ENCODE data around the gene NUDCD3.

Gene NUDCD3

GRCh38 chr7:44469461-44470134, 20.9 kb downstream of the NUDCD3 start:
- TF ChIP-seq FOXP2 (optimal IDR thresholded peaks at IDR 0.05; ENCODE audit: control extremely low read depth, extremely low read length, insufficient read depth), result no peak
- TF ChIP-seq POLR2AphosphoS5 (IDR thresholded peaks at IDR 0.05; ENCODE audit: borderline replicate concordance, low read depth, low read length), result no peak
- TF ChIP-seq EZH2 (IDR thresholded peaks at IDR 0.05), result no peak
- Histone ChIP-seq H3K36me3 (ENCODE audit: insufficient read depth, low read length) (peaks cover 60% of the 10 kb centered on the region), H3K9me3 (ENCODE audit: low read depth, low read length) (no peaks in the 10 kb centered on the region), H3K27ac (no peak overlapping the region), H3K4me3 (no peak overlapping the region), H3K9ac (ENCODE audit: insufficient read length) (no peak overlapping the region)
- no peak for DNase-seq (ENCODE audit: low read depth, low spot score)

- no peak for TF ChIP-seq POLR2AphosphoS5 (IDR thresholded peaks at IDR 0.05; ENCODE audit: borderline replicate concordance, low read depth, low read length)
- TF ChIP-seq EZH2 (IDR thresholded peaks at IDR 0.05), result no peak
- no peak for TF ChIP-seq FOXP2 (optimal IDR thresholded peaks at IDR 0.05; ENCODE audit: control extremely low read depth, extremely low read length, insufficient read depth)
- Histone ChIP-seq H3K9me3 (ENCODE audit: low read depth, low read length) (no peaks in the 10 kb centered on the region), H3K36me3 (ENCODE audit: insufficient read depth, low read length) (peaks cover 59% of the 10 kb centered on the region)
These were observed 23.3 kb downstream of the NUDCD3 start for GRCh38 chr7:44467217-44467548.

GRCh38 chr7:44466300-44467216, 23.9 kb downstream of the NUDCD3 start:
- no peaks in the 10 kb centered on the region for H3K9me3 ChIP-seq (ENCODE audit: low read depth, low read length)
- H3K27ac ChIP-seq, result no peak overlapping the region
- TF ChIP-seq EZH2 (IDR thresholded peaks at IDR 0.05) (no peak), FOXP2 (optimal IDR thresholded peaks at IDR 0.05; ENCODE audit: control extremely low read depth, extremely low read length, insufficient read depth) (no peak), POLR2AphosphoS5 (IDR thresholded peaks at IDR 0.05; ENCODE audit: borderline replicate concordance, low read depth, low read length) (no peak)
- no peak overlapping the region for H3K9ac ChIP-seq (ENCODE audit: insufficient read length)
- no peak for DNase-seq (ENCODE audit: low read depth, low spot score)
- H3K4me3 ChIP-seq, result no peak overlapping the region
- H3K36me3 ChIP-seq (ENCODE audit: insufficient read depth, low read length), result peaks cover 58% of the 10 kb centered on the region

More at GRCh38 chr7:44467217-44467548, 23.3 kb downstream of the NUDCD3 start:
- no peak overlapping the region for H3K4me3 ChIP-seq
- no peak for DNase-seq (ENCODE audit: low read depth, low spot score)
- H3K9ac ChIP-seq (ENCODE audit: insufficient read length), result no peak overlapping the region
- no peak overlapping the region for H3K27ac ChIP-seq

GRCh38 chr7:44465490-44465889, 25.0 kb downstream of the NUDCD3 start:
- Histone ChIP-seq H3K9me3 (ENCODE audit: low read depth, low read length) (no peaks in the 10 kb centered on the region), H3K4me3 (no peak overlapping the region), H3K27ac (no peak overlapping the region), H3K9ac (ENCODE audit: insufficient read length) (no peak overlapping the region), H3K36me3 (ENCODE audit: insufficient read depth, low read length) (peaks cover 54% of the 10 kb centered on the region)
- TF ChIP-seq FOXP2 (optimal IDR thresholded peaks at IDR 0.05; ENCODE audit: control extremely low read depth, extremely low read length, insufficient read depth), result no peak
- TF ChIP-seq EZH2 (IDR thresholded peaks at IDR 0.05), result no peak
- DNase-seq (ENCODE audit: low read depth, low spot score), result no peak

GRCh38 chr7:44463169-44463808, 27.2 kb downstream of the NUDCD3 start:
- no peak for DNase-seq (ENCODE audit: low read depth, low spot score)
- peaks cover 59% of the 10 kb centered on the region for H3K36me3 ChIP-seq (ENCODE audit: insufficient read depth, low read length)
- no peak for TF ChIP-seq POLR2AphosphoS5 (IDR thresholded peaks at IDR 0.05; ENCODE audit: borderline replicate concordance, low read depth, low read length)
- no peak for TF ChIP-seq FOXP2 (optimal IDR thresholded peaks at IDR 0.05; ENCODE audit: control extremely low read depth, extremely low read length, insufficient read depth)
- no peak for TF ChIP-seq EZH2 (IDR thresholded peaks at IDR 0.05)
- H3K27ac ChIP-seq, result no peak overlapping the region
- no peaks in the 10 kb centered on the region for H3K9me3 ChIP-seq (ENCODE audit: low read depth, low read length)
- no peak overlapping the region for H3K9ac ChIP-seq (ENCODE audit: insufficient read length)
- no peak overlapping the region for H3K4me3 ChIP-seq

GRCh38 chr7:44461387-44461786, 29.1 kb downstream of the NUDCD3 start:
- no peak overlapping the region for H3K4me3 ChIP-seq
- H3K9ac ChIP-seq (ENCODE audit: insufficient read length), result no peak overlapping the region
- DNase-seq (ENCODE audit: low read depth, low spot score), result no peak
- H3K9me3 ChIP-seq (ENCODE audit: low read depth, low read length), result no peaks in the 10 kb centered on the region
- no peak for TF ChIP-seq POLR2AphosphoS5 (IDR thresholded peaks at IDR 0.05; ENCODE audit: borderline replicate concordance, low read depth, low read length)
- TF ChIP-seq FOXP2 (optimal IDR thresholded peaks at IDR 0.05; ENCODE audit: control extremely low read depth, extremely low read length, insufficient read depth), result no peak
- TF ChIP-seq EZH2 (IDR thresholded peaks at IDR 0.05), result no peak
- peaks cover 49% of the 10 kb centered on the region for H3K36me3 ChIP-seq (ENCODE audit: insufficient read depth, low read length)
- H3K27ac ChIP-seq, result no peak overlapping the region

GRCh38 chr7:44460325-44460724, 30.1 kb downstream of the NUDCD3 start:
- no peak overlapping the region for H3K4me3 ChIP-seq
- DNase-seq (ENCODE audit: low read depth, low spot score), result no peak
- peaks cover 40% of the 10 kb centered on the region for H3K36me3 ChIP-seq (ENCODE audit: insufficient read depth, low read length)
- no peak overlapping the region for H3K27ac ChIP-seq
- no peak overlapping the region for H3K9ac ChIP-seq (ENCODE audit: insufficient read length)
- no peaks in the 10 kb centered on the region for H3K9me3 ChIP-seq (ENCODE audit: low read depth, low read length)
- TF ChIP-seq POLR2AphosphoS5 (IDR thresholded peaks at IDR 0.05; ENCODE audit: borderline replicate concordance, low read depth, low read length) (no peak), EZH2 (IDR thresholded peaks at IDR 0.05) (no peak), FOXP2 (optimal IDR thresholded peaks at IDR 0.05; ENCODE audit: control extremely low read depth, extremely low read length, insufficient read depth) (no peak)

- peaks cover 45% of the 10 kb centered on the region for H3K36me3 ChIP-seq (ENCODE audit: insufficient read depth, low read length)
- no peak overlapping the region for H3K9ac ChIP-seq (ENCODE audit: insufficient read length)
- H3K9me3 ChIP-seq (ENCODE audit: low read depth, low read length), result no peaks in the 10 kb centered on the region
- no peak for DNase-seq (ENCODE audit: low read depth, low spot score)
- H3K4me3 ChIP-seq, result no peak overlapping the region
- TF ChIP-seq POLR2AphosphoS5 (IDR thresholded peaks at IDR 0.05; ENCODE audit: borderline replicate concordance, low read depth, low read length) (no peak), EZH2 (IDR thresholded peaks at IDR 0.05) (no peak), FOXP2 (optimal IDR thresholded peaks at IDR 0.05; ENCODE audit: control extremely low read depth, extremely low read length, insufficient read depth) (no peak)
- H3K27ac ChIP-seq, result no peak overlapping the region
These were observed 35.3 kb downstream of the NUDCD3 start for GRCh38 chr7:44455155-44455554.
